Measurements from ENCODE around the gene DIAPH2. TPM values are rescaled to one million over a fixed set of nuclear protein-coding genes. Genes with fewer than 3 reads are reported as not detected.

DIAPH2 gene
- total RNA-seq, 1 experiment from 2014 or later, result 10.4 TPM

GRCh38 chrX:97517763-97518162, 833.1 kb downstream of the DIAPH2 start:
- no peak for DNase-seq (ENCODE audit: low spot score)
- CTCF ChIA-PET, result no interaction called here
- H3K9me3 ChIP-seq (ENCODE audit: low read depth, low read length, poor library complexity, severe bottlenecking), result no peaks in the 10 kb centered on the region
- no peaks in the 10 kb centered on the region for H3K4me1 ChIP-seq (ENCODE audit: insufficient read depth, low read length, poor library complexity, severe bottlenecking)
- TF ChIP-seq CTCF (conservative IDR thresholded peaks at IDR 0.05; ENCODE audit: low read depth, low read length) (no peak), EZH2 (IDR thresholded peaks at IDR 0.05; ENCODE audit: borderline replicate concordance, low read depth, low read length, poor library complexity, severe bottlenecking) (no peak)
- H3K36me3 ChIP-seq (ENCODE audit: insufficient read depth, low read length, poor library complexity, severe bottlenecking), result no peaks in the 10 kb centered on the region
- POLR2A ChIA-PET (ENCODE audit: low non-redundant PET), result no interaction called here
- H3K27me3 ChIP-seq (replicated peaks; ENCODE audit: insufficient read depth, low read depth, low read length, poor library complexity), result no peaks in the 10 kb centered on the region
- intact Hi-C loops (cut with micrococcal nuclease; ENCODE audit: unreplicated experiment), result no loop called here
- H3K4me3 ChIP-seq (ENCODE audit: low read depth, low read length, poor library complexity, severe bottlenecking), result no peak overlapping the region
- no TSS peak for BruUV-seq (replicated peaks)
- H3K27ac ChIP-seq (ENCODE audit: low read depth, low read length, poor library complexity, severe bottlenecking), result no peak overlapping the region

GRCh38 chrX:97522307-97522706, 837.7 kb downstream of the DIAPH2 start:
- Histone ChIP-seq H3K27ac (ENCODE audit: low read depth, low read length, poor library complexity, severe bottlenecking) (no peak overlapping the region), H3K4me3 (ENCODE audit: low read depth, low read length, poor library complexity, severe bottlenecking) (no peak overlapping the region), H3K9me3 (ENCODE audit: low read depth, low read length, poor library complexity, severe bottlenecking) (no peaks in the 10 kb centered on the region), H3K4me1 (ENCODE audit: insufficient read depth, low read length, poor library complexity, severe bottlenecking) (no peaks in the 10 kb centered on the region), H3K27me3 (replicated peaks; ENCODE audit: insufficient read depth, low read depth, low read length, poor library complexity) (no peaks in the 10 kb centered on the region), H3K36me3 (ENCODE audit: insufficient read depth, low read length, poor library complexity, severe bottlenecking) (no peaks in the 10 kb centered on the region)
- ChIA-PET CTCF (no interaction called here), POLR2A (ENCODE audit: low non-redundant PET) (no interaction called here)
- intact Hi-C loops (cut with micrococcal nuclease; ENCODE audit: unreplicated experiment), result no loop called here
- TF ChIP-seq EZH2 (IDR thresholded peaks at IDR 0.05; ENCODE audit: borderline replicate concordance, low read depth, low read length, poor library complexity, severe bottlenecking), result no peak
- no peak for TF ChIP-seq CTCF (conservative IDR thresholded peaks at IDR 0.05; ENCODE audit: low read depth, low read length)
- DNase-seq (ENCODE audit: low spot score), result no peak
- BruUV-seq (replicated peaks), result no TSS peak

GRCh38 chrX:97524340-97524739, 839.7 kb downstream of the DIAPH2 start:
- no peak overlapping the region for H3K27ac ChIP-seq (ENCODE audit: low read depth, low read length, poor library complexity, severe bottlenecking)
- H3K27me3 ChIP-seq (replicated peaks; ENCODE audit: insufficient read depth, low read depth, low read length, poor library complexity), result no peaks in the 10 kb centered on the region
- no peak for DNase-seq (ENCODE audit: low spot score)
- POLR2A ChIA-PET (ENCODE audit: low non-redundant PET), result no interaction called here
- BruUV-seq (replicated peaks), result no TSS peak
- no peak overlapping the region for H3K4me3 ChIP-seq (ENCODE audit: low read depth, low read length, poor library complexity, severe bottlenecking)
- intact Hi-C loops (cut with micrococcal nuclease; ENCODE audit: unreplicated experiment), result no loop called here
- H3K36me3 ChIP-seq (ENCODE audit: insufficient read depth, low read length, poor library complexity, severe bottlenecking), result no peaks in the 10 kb centered on the region
- CTCF ChIA-PET, result no interaction called here
- H3K4me1 ChIP-seq (ENCODE audit: insufficient read depth, low read length, poor library complexity, severe bottlenecking), result no peaks in the 10 kb centered on the region
- no peak for TF ChIP-seq CTCF (conservative IDR thresholded peaks at IDR 0.05; ENCODE audit: low read depth, low read length)
- no peak for TF ChIP-seq EZH2 (IDR thresholded peaks at IDR 0.05; ENCODE audit: borderline replicate concordance, low read depth, low read length, poor library complexity, severe bottlenecking)
- H3K9me3 ChIP-seq (ENCODE audit: low read depth, low read length, poor library complexity, severe bottlenecking), result no peaks in the 10 kb centered on the region
